HG03521 (cell line): ENCODE results near the gene TLR10.
"Not testable (repeated sequence)": the region's sequence is repeated elsewhere in the genome, so short reads cannot be mapped to it uniquely, and the experiment has no call there.

Source experiments
- ATAC-seq: cut with Tn5 transposase; IDR thresholded peaks from one replicate; pipeline ENCODE4 v1.9.1; 2021; ENCODE audit warnings: mild to moderate bottlenecking, moderate library complexity; ENCODE audit not compliant: unreplicated experiment

TLR10 gene

GRCh38 chr4:38782452-38783108, at the start of gene TLR10:
Gene TLR10, minus strand, starts transcription at chr4:38782990. Its CDS starts 7,400 bp downstream, at chr4:38775590.
- peak; percentile 49 for ATAC-seq

- ATAC-seq, result no peak
These were observed 49.4 kb upstream of the TLR10 start for GRCh38 chr4:38832206-38832605.

- ATAC-seq, result no peak
These were observed 48.9 kb upstream of the TLR10 start for GRCh38 chr4:38831653-38832052.

GRCh38 chr4:38829237-38829636, 46.4 kb upstream of the TLR10 start:
- no peak for ATAC-seq

GRCh38 chr4:38823766-38824165, 41.0 kb upstream of the TLR10 start:
- ATAC-seq, result no peak

GRCh38 chr4:38822748-38823303, 40.0 kb upstream of the TLR10 start:
- ATAC-seq, result no peak

- no peak for ATAC-seq
These were observed 38.9 kb upstream of the TLR10 start for GRCh38 chr4:38821739-38822138.

GRCh38 chr4:38820329-38821061, 37.7 kb upstream of the TLR10 start:
- ATAC-seq, result peak; percentile 61

GRCh38 chr4:38819569-38819968, 36.8 kb upstream of the TLR10 start:
- ATAC-seq, result no peak

- no peak for ATAC-seq
These were observed 35.7 kb upstream of the TLR10 start for GRCh38 chr4:38818441-38818976.

GRCh38 chr4:38815885-38816782, 33.3 kb upstream of the TLR10 start:
- no peak for ATAC-seq

- ATAC-seq, result no peak
These were observed 31.6 kb upstream of the TLR10 start for GRCh38 chr4:38814386-38814785.

- ATAC-seq, result no peak
These were observed 28.5 kb upstream of the TLR10 start for GRCh38 chr4:38811297-38811696.

GRCh38 chr4:38807462-38807861, 24.7 kb upstream of the TLR10 start:
- ATAC-seq, result not testable (repeated sequence)

GRCh38 chr4:38806251-38806650, 23.5 kb upstream of the TLR10 start:
- ATAC-seq, result not testable (repeated sequence)

GRCh38 chr4:38805530-38806145, 22.8 kb upstream of the TLR10 start:
- peak; percentile 78 for ATAC-seq

- ATAC-seq, result peak; percentile 30
These were observed 22.0 kb upstream of the TLR10 start, which contains the start of gene TLR1 for GRCh38 chr4:38804654-38805295. Gene TLR1, minus strand, starts transcription at chr4:38804791. Its CDS starts 5,960 bp downstream, at chr4:38798831.

- peak; percentile 38 for ATAC-seq
These were observed 21.3 kb upstream of the TLR10 start for GRCh38 chr4:38803833-38804653.
